SK-N-SH (cell line): ENCODE results near the gene C10orf143. TPM values are rescaled to one million over a fixed set of nuclear protein-coding genes. Genes with fewer than 3 reads are reported as not detected.

ENCODE experiments used
- CTCF ChIA-PET: fragments of 300-600, 350-600 bp; formaldehyde crosslinking; extraction: SDS; loops from one replicate; lab custom pipeline; 2021; lab: Yijun Ruan, JAX
- POLR2A ChIA-PET: fragments of 350-600 bp; sonication (Branson Sonifier 250); formaldehyde crosslinking; extraction: SDS; loops from one replicate; lab custom pipeline; 2020; ENCODE audit warnings: antibody characterized with exemption, inconsistent platforms; lab: Yijun Ruan, JAX
- DNase-seq: peaks from one replicate; pipeline ENCODE4 v3.0.0; 2012
- H2AFZ ChIP-seq: fragments of 200-600 bp; sonication (generic); 2 replicates; pipeline ENCODE4 v1.8.1; 2016; ENCODE audit warnings: antibody characterized with exemption, mild to moderate bottlenecking, low read depth
- H3F3A ChIP-seq: fragments of 200-600 bp; sonication (generic); replicated peaks from 2 replicates; pipeline ENCODE3; 2016; ENCODE audit warnings: antibody characterized with exemption, mild to moderate bottlenecking; ENCODE audit not compliant: insufficient read depth
- H3K27ac ChIP-seq, 2 experiments: fragments of 200-500 bp in 1 of 2; fragments of 200-600 bp in 1 of 2; sonication (Bioruptor generic) in 1 of 2; sonication (generic), shearing (Covaris generic) in 1 of 2; 2 replicates each; pipeline versions ENCODE4 v1.5.1 to v1.6.1; 2014 to 2016; ENCODE audit warnings: low read depth in 2 of 2, inconsistent platforms in 1 of 2, low read length in 1 of 2, mild to moderate bottlenecking in 1 of 2, mixed read lengths in 1 of 2
- H3K27me3 ChIP-seq: fragments of 200-600 bp; sonication (generic), shearing (Covaris generic); 2 replicates; pipeline ENCODE4 v1.6.1; 2016; ENCODE audit warnings: mixed run types; ENCODE audit not compliant: insufficient read depth
- H3K36me3 ChIP-seq, 2 experiments: fragments of 200-500 bp in 1 of 2; fragments of 200-600 bp in 1 of 2; sonication (Bioruptor generic) in 1 of 2; sonication (generic) in 1 of 2; replicated peaks in 1 of 2; 2 replicates each; pipeline versions ENCODE3 to v1.5.1; 2014 to 2016; ENCODE audit warnings: low read length in 1 of 2, mild to moderate bottlenecking in 1 of 2; ENCODE audit not compliant: insufficient read depth in 2 of 2, control insufficient read depth in 1 of 2
- H3K4me1 ChIP-seq, 2 experiments: fragments of 200-500 bp in 1 of 2; fragments of 200-600 bp in 1 of 2; sonication (Bioruptor generic) in 1 of 2; sonication (generic), shearing (Covaris generic) in 1 of 2; 2 replicates each; pipeline versions ENCODE4 v1.5.1 to v1.6.1; 2014 to 2016; ENCODE audit warnings: low read depth in 1 of 2, low read length in 1 of 2, mixed run types in 1 of 2; ENCODE audit not compliant: insufficient read depth in 2 of 2, control insufficient read depth in 1 of 2
- H3K4me2 ChIP-seq: fragments of 200-600 bp; sonication (generic), shearing (Covaris generic); 2 replicates; pipeline ENCODE4 v1.6.1; 2017; ENCODE audit warnings: mixed run types
- H3K4me3 ChIP-seq, 2 experiments: fragments of 200-500 bp in 1 of 2; fragments of 200-600 bp in 1 of 2; sonication (Bioruptor generic) in 1 of 2; sonication (generic), shearing (Covaris generic) in 1 of 2; 2 replicates each; pipeline versions ENCODE4 v1.5.1 to v1.8.1; 2014 to 2016; ENCODE audit warnings: low read depth in 2 of 2, inconsistent platforms in 1 of 2, low read length in 1 of 2, mild to moderate bottlenecking in 1 of 2, mixed read lengths in 1 of 2, moderate library complexity in 1 of 2
- H3K79me2 ChIP-seq: fragments of 200-600 bp; sonication (generic); 2 replicates; pipeline ENCODE4 v1.8.1; 2017; ENCODE audit warnings: mild to moderate bottlenecking; ENCODE audit not compliant: insufficient read depth
- H3K9ac ChIP-seq: fragments of 200-600 bp; sonication (generic); 2 replicates; pipeline ENCODE4 v1.6.1; 2017; ENCODE audit warnings: mixed run types
- H3K9me2 ChIP-seq: fragments of 200-600 bp; sonication (generic); 2 replicates; pipeline ENCODE4 v1.6.1; 2017; ENCODE audit warnings: mixed run types
- H3K9me3 ChIP-seq: fragments of 200-600 bp; sonication (generic); 2 replicates; pipeline ENCODE4 v1.6.1; 2017; ENCODE audit warnings: mixed run types, mild to moderate bottlenecking, moderate library complexity
- H4K20me1 ChIP-seq: fragments of 200-600 bp; sonication (generic); 2 replicates; pipeline ENCODE4 v1.6.1; 2017; ENCODE audit warnings: mild to moderate bottlenecking, mixed run types; ENCODE audit not compliant: insufficient read depth
- CHD2 ChIP-seq: fragments of 150-350 bp; IDR thresholded peaks from 2 replicates; pipeline ENCODE4 v1.6.1; 2018; ENCODE audit warnings: low read length; ENCODE audit not compliant: partially characterized antibody
- EP300 ChIP-seq, 2 experiments: IDR thresholded peaks; 2 replicates each; pipeline versions ENCODE4 v1.4.0 to v1.6.1; 2012; ENCODE audit warnings: borderline replicate concordance in 1 of 2, low read depth in 1 of 2, low read length in 1 of 2
- EZH2phosphoT487 ChIP-seq: fragments of 200-600 bp; sonication (generic); IDR thresholded peaks from 2 replicates; pipeline ENCODE4 v1.6.1; 2017; ENCODE audit warnings: low read depth, mixed run types, mild to moderate bottlenecking, antibody characterized with exemption, moderate library complexity, borderline replicate concordance
- FOXJ3 ChIP-seq: sonication (generic); formaldehyde crosslinking; IDR thresholded peaks from 2 replicates; pipeline ENCODE4 v1.5.1; 2020; ENCODE audit warnings: mild to moderate bottlenecking, missing genetic modification reagents
- FOXM1 ChIP-seq: IDR thresholded peaks from 2 replicates; pipeline ENCODE4 v1.4.0; 2012; ENCODE audit warnings: low read depth, mild to moderate bottlenecking
- MEF2A ChIP-seq: IDR thresholded peaks from 2 replicates; pipeline ENCODE4 v1.4.0; 2012; ENCODE audit warnings: low read depth, borderline replicate concordance
- MXI1 ChIP-seq: IDR thresholded peaks from 2 replicates; pipeline ENCODE4 v1.6.1; 2012; ENCODE audit warnings: mild to moderate bottlenecking, low read depth, low read length, improper control_type of control experiment
- RFX5 ChIP-seq: IDR thresholded peaks from 2 replicates; pipeline ENCODE4 v1.6.1; 2012; ENCODE audit warnings: mild to moderate bottlenecking, improper control_type of control experiment, low read length
- RXRA ChIP-seq: IDR thresholded peaks from 2 replicates; pipeline ENCODE4 v1.4.0; 2012; ENCODE audit warnings: low read depth, mild to moderate bottlenecking, borderline replicate concordance
- SIN3A ChIP-seq: IDR thresholded peaks from 2 replicates; pipeline ENCODE4 v1.6.1; 2012; ENCODE audit warnings: low read depth, mild to moderate bottlenecking, low read length, moderate library complexity, borderline replicate concordance
- SMC3 ChIP-seq: IDR thresholded peaks from 2 replicates; pipeline ENCODE4 v1.6.1; 2012; ENCODE audit warnings: low read depth, low read length, improper control_type of control experiment
- TCF12 ChIP-seq: IDR thresholded peaks from 2 replicates; pipeline ENCODE4 v1.4.0; 2012
- YY1 ChIP-seq: IDR thresholded peaks from 2 replicates; pipeline ENCODE4 v1.4.0; 2012; ENCODE audit warnings: low read depth, mild to moderate bottlenecking
- WGBS: methylation state at CpG from one replicate; pipeline ENCODE4 v1.1.6; 2017; ENCODE audit warnings: low lambda C conversion rate; 5-methylcytosine and 5-hydroxymethylcytosine counted together
- polyA plus RNA-seq, 3 experiments: library from polyadenylated mRNA; depleted of rRNA; stranded (reverse); fragments of >200 nt; gene quantifications; 2 replicates each; pipeline ENCODE4 v1.2.3, GENCODE V29; 2012
- TF ChIP-seq, protein P1 (sequence below): fragments of 200-600 bp; sonication (generic); IDR thresholded peaks from 2 replicates; pipeline ENCODE4 v1.6.1; 2017; ENCODE audit warnings: antibody characterized with exemption, mild to moderate bottlenecking, moderate library complexity
- TF ChIP-seq, protein P2 (sequence below): IDR thresholded peaks from 2 replicates; pipeline ENCODE4 v1.4.0; 2012; ENCODE audit warnings: low read depth, borderline replicate concordance
- TF ChIP-seq, protein P3 (sequence below): IDR thresholded peaks from 2 replicates; pipeline ENCODE4 v1.4.0; 2012; ENCODE audit warnings: low read depth, borderline replicate concordance
- TF ChIP-seq, protein P4 (sequence below): IDR thresholded peaks from 2 replicates; pipeline ENCODE4 v1.4.0; 2012; ENCODE audit warnings: low read depth

The C10orf143 gene
- polyA plus RNA-seq, 1 of the 3 experiments (the other 2 are of a cell fraction), result 2.2 TPM

DNA sequence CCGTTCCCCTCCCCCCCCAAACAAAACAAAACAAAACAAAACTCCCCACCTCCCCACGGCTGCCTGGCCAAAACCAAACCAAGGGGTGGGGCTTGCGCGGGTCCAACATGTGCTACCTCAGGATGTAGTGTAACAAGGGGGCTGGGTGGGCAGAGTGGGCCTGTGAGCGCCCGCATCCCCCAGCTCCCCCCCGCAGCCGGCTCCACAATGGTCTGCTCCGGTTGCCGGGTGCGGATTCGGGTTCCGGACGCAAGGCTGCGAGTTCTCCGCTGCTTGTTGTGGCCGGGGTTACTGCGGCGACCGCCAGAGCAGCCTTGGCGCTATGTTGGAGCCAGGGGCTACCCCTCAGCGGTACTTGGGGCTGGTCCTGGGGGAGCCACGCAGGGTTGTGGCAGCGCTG, 4.9 kb downstream of the C10orf143 start:
- CTCF ChIA-PET, result interaction anchor here (1.1 to 2.0 kb wide), 2 partner anchors 22 to 137 kb away, joined by 3 to 4 read pairs; no protein-coding TSS in a partner anchor
- Histone ChIP-seq H3K4me2 (no peak overlapping the region), H3K9me2 (no peaks in the 10 kb centered on the region), H3K4me3 (no peak overlapping the region), H4K20me1 (no peaks in the 10 kb centered on the region), H3K36me3 (no peaks in the 10 kb centered on the region), H3K79me2 (peaks cover 4% of the 10 kb centered on the region), H2AFZ (no peak overlapping the region), H3K9me3 (no peaks in the 10 kb centered on the region), H3K9ac (no peak overlapping the region), H3K27me3 (no peaks in the 10 kb centered on the region), H3K4me1 (peaks cover 0 to 12% of the 10 kb centered on the region in 2 experiments; a peak in 1 of 4 replicates), H3K27ac (no peak overlapping the region), H3F3A (peaks cover 4% of the 10 kb centered on the region)
- DNase-seq, result no peak
- WGBS, result 93% methylated on average over 19 of the region's 24 CpGs
- POLR2A ChIA-PET, result no interaction called here
- TF ChIP-seq CHD2 (no peak), SMC3 (no peak), FOXM1 (no peak), YY1 (no peak), SIN3A (no peak), EZH2phosphoT487 (no peak), FOXJ3 (CRISPR knock-in tag) (no peak), MXI1 (no peak), TCF12 (no peak), MEF2A (no peak), RXRA (no peak), RFX5 (no peak), EP300 (IDR thresholded peaks at IDR 0.05; ENCODE audit: borderline replicate concordance in 1 of 2, low read depth in 1 of 2, low read length in 1 of 2) (no peak)
- TF ChIP-seq, protein P1, sequence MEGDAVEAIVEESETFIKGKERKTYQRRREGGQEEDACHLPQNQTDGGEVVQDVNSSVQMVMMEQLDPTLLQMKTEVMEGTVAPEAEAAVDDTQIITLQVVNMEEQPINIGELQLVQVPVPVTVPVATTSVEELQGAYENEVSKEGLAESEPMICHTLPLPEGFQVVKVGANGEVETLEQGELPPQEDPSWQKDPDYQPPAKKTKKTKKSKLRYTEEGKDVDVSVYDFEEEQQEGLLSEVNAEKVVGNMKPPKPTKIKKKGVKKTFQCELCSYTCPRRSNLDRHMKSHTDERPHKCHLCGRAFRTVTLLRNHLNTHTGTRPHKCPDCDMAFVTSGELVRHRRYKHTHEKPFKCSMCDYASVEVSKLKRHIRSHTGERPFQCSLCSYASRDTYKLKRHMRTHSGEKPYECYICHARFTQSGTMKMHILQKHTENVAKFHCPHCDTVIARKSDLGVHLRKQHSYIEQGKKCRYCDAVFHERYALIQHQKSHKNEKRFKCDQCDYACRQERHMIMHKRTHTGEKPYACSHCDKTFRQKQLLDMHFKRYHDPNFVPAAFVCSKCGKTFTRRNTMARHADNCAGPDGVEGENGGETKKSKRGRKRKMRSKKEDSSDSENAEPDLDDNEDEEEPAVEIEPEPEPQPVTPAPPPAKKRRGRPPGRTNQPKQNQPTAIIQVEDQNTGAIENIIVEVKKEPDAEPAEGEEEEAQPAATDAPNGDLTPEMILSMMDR, result no peak
- TF ChIP-seq, protein P2, sequence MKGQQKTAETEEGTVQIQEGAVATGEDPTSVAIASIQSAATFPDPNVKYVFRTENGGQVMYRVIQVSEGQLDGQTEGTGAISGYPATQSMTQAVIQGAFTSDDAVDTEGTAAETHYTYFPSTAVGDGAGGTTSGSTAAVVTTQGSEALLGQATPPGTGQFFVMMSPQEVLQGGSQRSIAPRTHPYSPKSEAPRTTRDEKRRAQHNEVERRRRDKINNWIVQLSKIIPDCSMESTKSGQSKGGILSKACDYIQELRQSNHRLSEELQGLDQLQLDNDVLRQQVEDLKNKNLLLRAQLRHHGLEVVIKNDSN, result no peak
- TF ChIP-seq, protein P3, sequence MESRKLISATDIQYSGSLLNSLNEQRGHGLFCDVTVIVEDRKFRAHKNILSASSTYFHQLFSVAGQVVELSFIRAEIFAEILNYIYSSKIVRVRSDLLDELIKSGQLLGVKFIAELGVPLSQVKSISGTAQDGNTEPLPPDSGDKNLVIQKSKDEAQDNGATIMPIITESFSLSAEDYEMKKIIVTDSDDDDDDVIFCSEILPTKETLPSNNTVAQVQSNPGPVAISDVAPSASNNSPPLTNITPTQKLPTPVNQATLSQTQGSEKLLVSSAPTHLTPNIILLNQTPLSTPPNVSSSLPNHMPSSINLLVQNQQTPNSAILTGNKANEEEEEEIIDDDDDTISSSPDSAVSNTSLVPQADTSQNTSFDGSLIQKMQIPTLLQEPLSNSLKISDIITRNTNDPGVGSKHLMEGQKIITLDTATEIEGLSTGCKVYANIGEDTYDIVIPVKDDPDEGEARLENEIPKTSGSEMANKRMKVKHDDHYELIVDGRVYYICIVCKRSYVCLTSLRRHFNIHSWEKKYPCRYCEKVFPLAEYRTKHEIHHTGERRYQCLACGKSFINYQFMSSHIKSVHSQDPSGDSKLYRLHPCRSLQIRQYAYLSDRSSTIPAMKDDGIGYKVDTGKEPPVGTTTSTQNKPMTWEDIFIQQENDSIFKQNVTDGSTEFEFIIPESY, result no peak
- TF ChIP-seq, protein P4, sequence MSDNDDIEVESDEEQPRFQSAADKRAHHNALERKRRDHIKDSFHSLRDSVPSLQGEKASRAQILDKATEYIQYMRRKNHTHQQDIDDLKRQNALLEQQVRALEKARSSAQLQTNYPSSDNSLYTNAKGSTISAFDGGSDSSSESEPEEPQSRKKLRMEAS, result no peak
